Stimulated activated CD4-positive, alpha-beta T cell treated with anti-CD3 and anti-CD28 coated beads, Interleukin-12 subunit alpha, Interleukin-12 subunit beta, amount 100 ng/mL, for 4 hours (primary cell): ENCODE data around the gene PLA2G10.
"Not testable (repeated sequence)": the region's sequence is repeated elsewhere in the genome, so short reads cannot be mapped to it uniquely, and the experiment has no call there.

Experiments used
- DNase-seq: peaks from one replicate; pipeline ENCODE4 v3.0.0-alpha.2; 2020

Gene PLA2G10, protein sequence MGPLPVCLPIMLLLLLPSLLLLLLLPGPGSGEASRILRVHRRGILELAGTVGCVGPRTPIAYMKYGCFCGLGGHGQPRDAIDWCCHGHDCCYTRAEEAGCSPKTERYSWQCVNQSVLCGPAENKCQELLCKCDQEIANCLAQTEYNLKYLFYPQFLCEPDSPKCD

DNA sequence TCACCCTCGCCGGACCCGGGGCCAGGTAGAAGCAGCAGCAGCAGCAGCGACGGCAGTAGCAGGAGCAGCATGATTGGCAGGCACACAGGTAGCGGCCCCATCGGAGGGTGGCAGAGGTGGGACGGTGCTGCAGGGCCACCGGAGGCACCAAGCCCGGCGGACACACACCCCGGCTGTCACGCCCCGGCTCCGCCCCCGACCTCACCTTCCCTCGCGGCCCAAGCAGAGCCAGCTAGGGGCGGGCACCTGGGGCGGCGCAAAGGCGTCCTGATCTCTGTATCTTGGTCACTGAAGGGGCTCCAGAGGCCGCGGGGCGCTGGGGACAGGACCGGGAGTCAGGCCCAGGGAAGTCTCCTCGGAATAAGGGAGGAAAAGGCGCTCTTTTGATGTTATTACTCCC, at the start of gene PLA2G10:
Gene PLA2G10, minus strand, starts transcription at position 180 of the 400 bp plus-strand sequence. Its CDS starts 79 bp downstream, at position 101.
- not testable (repeated sequence) for DNase-seq

DNA sequence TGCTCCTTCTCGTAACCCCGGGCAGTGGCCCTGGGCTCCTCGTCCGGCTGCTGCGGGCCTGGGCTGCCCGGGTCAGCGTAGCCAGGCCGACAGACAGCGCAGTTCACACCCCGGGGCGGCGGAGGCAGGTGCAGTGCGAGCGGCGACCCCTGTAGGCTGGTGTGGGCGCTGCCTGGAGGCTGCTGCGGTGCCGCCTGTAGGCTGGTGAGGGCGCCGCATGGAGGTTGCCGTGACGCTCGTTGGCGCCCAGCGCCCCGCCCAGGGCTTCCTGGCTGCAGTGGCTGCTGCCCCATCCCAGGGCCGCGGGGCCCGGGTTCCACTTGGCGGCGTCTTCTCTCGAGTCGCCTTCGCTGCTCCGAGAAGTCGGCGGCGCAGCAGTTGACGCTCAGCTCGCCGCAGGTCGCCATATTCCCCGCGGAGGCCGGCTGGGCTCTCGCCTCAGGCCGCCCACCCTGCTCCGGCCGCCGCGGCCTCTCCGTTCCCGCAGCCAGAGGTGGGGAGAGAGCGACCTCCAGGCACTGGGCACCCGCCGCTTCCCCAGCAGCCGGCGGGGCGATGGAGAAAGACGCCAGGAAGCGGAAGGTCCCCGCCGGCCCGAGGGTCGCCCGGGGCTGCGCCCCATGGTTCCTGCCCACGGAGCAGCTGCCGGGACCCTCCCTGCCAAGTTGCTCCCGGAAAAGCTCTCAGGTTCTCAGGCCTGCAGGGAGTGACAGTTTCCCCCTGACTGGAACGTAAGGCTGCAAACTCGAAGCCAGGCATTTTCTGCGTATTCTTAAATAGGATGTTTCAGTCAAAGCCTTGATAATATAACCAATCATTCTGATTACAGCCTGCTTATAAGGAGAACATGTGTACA, 48.4 kb upstream of the PLA2G10 start, which contains the start of gene NPIPA2:
Gene NPIPA2, plus strand, starts transcription at position 261 of the 856 bp plus-strand sequence. CDS start 5,533 bp downstream, outside the sequence.
- not testable (repeated sequence) for DNase-seq

DNA sequence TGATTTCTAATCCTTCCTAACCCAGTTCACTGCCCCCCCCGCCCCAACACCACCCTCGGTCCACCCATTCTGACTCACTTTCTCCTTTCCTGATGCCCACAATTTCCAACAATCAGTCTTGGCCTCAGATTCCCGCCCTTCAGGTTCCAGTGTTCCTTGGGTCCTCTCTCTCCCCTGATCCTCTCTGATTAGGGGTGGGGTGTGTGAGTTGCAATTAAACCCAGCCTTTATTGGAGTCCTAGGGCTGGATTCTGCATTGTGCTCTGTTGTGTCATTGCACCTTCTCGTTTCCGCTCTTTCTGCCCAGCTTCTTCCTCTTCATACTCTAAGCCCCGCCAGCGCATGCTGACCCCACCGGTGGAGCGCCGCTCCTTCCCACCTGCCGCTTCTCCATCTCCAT, 47.7 kb upstream of the PLA2G10 start:
- DNase-seq: not testable (repeated sequence)

DNA sequence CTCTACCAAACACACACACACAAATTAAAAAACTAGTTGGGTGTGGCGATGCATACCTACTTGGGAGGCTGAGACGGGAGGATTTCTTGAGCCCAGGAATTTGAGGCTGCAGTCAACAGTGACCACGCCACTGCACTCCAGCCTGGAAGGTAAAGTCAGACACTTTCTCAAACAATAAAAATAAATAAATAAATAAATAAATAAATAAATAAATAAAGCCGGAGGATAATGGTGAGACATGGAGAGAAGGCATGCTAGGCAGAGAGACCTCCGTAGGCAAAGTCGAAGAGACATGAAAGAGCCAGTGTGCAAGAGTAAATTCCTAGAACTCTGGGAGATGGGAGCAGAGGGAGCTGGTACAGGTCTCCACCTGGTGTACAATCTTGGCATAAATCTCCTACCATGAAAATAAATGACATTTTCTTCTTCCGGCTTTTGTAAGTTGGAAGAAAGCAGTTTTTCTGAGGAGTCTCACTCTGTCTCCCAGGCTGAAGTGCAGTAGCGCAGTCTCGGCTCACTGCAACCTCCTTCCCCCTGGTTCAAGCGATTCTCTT, 46.8 kb upstream of the PLA2G10 start:
- DNase-seq: not testable (repeated sequence)

DNA sequence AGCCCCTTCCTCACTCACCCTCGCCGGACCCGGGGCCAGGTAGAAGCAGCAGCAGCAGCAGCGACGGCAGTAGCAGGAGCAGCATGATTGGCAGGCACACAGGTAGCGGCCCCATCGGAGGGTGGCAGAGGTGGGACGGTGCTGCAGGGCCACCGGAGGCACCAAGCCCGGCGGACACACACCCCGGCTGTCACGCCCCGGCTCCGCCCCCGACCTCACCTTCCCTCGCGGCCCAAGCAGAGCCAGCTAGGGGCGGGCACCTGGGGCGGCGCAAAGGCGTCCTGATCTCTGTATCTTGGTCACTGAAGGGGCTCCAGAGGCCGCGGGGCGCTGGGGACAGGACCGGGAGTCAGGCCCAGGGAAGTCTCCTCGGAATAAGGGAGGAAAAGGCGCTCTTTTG, 39.1 kb upstream of the PLA2G10 start:
- not testable (repeated sequence) for DNase-seq

DNA sequence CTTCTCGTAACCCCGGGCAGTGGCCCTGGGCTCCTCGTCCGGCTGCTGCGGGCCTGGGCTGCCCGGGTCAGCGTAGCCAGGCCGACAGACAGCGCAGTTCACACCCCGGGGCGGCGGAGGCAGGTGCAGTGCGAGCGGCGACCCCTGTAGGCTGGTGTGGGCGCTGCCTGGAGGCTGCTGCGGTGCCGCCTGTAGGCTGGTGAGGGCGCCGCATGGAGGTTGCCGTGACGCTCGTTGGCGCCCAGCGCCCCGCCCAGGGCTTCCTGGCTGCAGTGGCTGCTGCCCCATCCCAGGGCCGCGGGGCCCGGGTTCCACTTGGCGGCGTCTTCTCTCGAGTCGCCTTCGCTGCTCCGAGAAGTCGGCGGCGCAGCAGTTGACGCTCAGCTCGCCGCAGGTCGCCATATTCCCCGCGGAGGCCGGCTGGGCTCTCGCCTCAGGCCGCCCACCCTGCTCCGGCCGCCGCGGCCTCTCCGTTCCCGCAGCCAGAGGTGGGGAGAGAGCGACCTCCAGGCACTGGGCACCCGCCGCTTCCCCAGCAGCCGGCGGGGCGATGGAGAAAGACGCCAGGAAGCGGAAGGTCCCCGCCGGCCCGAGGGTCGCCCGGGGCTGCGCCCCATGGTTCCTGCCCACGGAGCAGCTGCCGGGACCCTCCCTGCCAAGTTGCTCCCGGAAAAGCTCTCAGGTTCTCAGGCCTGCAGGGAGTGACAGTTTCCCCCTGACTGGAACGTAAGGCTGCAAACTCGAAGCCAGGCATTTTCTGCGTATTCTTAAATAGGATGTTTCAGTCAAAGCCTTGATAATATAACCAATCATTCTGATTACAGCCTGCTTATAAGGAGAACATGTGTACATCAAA, 9.3 kb upstream of the PLA2G10 start, which contains the start of gene NPIPA3:
Gene NPIPA3, plus strand, starts transcription at position 256 of the 856 bp plus-strand sequence. CDS start 5,533 bp downstream, outside the sequence.
- DNase-seq: not testable (repeated sequence)

DNA sequence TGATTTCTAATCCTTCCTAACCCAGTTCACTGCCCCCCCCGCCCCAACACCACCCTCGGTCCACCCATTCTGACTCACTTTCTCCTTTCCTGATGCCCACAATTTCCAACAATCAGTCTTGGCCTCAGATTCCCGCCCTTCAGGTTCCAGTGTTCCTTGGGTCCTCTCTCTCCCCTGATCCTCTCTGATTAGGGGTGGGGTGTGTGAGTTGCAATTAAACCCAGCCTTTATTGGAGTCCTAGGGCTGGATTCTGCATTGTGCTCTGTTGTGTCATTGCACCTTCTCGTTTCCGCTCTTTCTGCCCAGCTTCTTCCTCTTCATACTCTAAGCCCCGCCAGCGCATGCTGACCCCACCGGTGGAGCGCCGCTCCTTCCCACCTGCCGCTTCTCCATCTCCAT, 8.6 kb upstream of the PLA2G10 start:
- DNase-seq: not testable (repeated sequence)

DNA sequence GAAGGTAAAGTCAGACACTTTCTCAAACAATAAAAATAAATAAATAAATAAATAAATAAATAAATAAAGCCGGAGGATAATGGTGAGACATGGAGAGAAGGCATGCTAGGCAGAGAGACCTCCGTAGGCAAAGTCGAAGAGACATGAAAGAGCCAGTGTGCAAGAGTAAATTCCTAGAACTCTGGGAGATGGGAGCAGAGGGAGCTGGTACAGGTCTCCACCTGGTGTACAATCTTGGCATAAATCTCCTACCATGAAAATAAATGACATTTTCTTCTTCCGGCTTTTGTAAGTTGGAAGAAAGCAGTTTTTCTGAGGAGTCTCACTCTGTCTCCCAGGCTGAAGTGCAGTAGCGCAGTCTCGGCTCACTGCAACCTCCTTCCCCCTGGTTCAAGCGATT, 7.8 kb upstream of the PLA2G10 start:
- DNase-seq: not testable (repeated sequence)

DNA sequence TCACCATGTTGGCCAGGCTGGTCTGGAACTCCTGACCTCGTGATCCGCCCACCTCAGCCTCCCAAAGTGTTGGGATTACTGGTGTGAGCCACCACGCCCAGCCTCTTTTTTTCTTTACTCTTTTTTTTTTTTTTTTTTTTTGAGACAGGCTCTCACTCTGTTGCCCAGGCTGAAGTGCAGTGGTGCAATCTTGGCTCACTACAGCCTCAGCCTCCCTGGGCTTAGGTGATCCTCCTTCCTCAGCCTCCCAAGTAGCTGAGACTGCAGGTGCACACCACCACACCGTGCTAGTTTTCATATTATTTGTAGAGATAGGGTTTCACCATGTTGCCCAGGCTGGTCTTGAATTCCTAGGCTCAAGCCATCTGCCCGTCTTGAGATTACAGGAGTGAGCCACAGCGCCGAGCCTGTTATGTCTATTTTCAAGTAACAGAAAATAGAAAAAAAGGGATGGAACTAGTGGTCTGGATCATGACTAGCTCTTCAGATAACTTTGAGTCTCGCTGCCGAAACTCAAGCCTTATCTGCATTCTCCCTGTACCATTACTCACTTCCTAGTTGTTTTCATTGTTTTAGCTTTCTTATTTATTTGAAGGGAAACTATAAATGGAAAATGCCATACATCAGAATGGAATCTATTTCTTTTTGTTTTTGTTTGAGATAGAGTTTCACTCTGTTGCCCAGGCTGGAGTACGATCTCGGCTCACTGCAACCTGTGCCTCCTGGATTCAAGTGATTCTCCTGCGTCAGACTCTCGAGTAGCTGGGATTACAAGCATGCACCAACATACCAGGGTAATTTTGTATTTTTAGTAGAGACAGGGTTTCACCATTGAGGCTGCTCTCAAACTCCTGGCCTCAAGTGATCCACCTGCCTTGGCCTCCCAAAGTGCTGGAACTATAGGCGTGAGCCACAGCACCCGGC, 8.0 kb downstream of the PLA2G10 start:
- DNase-seq: not testable (repeated sequence)

DNA sequence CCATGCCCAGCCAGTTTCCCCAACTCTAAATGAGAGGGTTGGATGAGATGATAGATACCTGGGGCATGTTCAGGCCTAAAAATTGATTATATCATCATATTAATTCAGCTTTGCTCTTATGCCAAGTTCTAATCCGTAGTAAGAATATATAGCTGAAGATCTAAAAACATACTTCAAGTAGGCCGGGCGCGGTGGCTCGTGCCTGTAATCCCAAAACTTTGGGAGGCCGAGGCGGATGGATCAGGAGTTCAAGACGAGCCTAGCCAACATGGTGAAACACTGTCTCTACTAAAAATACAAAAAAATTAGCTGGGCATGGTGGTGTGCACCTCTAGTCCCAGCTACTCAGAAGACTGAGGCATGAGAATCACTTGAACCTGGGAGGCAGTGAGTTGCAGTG, 12.0 kb downstream of the PLA2G10 start:
- no peak for DNase-seq

DNA sequence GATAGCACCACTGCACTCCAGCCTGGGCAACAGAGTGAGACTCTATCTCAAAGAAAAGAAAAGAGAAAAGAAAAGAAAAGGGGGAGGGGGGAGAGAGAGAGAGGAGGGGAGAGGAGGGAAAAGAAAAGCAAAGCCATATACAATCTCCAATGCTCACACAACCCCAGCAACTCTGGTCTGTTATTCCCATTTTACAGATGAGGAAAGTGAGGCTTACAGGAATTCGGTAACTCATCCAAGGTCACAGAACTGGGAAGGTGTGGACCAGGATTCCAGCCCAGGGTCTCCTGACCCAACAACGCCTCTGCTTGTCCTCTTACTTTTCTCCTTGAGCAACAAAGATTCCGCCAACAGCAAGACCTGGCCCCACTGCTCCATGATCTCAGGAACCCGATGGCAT, 13.0 kb downstream of the PLA2G10 start:
- DNase-seq: no peak

DNA sequence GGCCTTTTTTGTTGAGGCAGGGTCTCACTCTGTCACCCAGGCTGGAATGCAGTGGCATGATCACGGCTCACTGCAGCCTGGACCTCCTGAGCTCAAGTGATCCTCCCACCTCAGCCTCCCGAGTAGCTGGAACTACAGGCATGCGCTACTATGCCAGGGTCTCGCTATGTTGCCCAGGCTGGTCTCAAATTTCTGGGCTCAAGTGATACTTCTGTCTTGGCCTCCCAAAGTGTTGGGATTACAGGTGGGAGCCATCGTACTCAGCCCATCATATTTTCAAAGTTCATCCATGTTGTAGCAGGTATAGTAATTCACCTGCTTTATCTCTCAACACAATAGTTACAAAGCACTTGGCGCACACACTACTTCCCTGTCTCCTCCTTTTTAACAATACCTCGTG, 13.7 kb downstream of the PLA2G10 start:
- DNase-seq: not testable (repeated sequence)

DNA sequence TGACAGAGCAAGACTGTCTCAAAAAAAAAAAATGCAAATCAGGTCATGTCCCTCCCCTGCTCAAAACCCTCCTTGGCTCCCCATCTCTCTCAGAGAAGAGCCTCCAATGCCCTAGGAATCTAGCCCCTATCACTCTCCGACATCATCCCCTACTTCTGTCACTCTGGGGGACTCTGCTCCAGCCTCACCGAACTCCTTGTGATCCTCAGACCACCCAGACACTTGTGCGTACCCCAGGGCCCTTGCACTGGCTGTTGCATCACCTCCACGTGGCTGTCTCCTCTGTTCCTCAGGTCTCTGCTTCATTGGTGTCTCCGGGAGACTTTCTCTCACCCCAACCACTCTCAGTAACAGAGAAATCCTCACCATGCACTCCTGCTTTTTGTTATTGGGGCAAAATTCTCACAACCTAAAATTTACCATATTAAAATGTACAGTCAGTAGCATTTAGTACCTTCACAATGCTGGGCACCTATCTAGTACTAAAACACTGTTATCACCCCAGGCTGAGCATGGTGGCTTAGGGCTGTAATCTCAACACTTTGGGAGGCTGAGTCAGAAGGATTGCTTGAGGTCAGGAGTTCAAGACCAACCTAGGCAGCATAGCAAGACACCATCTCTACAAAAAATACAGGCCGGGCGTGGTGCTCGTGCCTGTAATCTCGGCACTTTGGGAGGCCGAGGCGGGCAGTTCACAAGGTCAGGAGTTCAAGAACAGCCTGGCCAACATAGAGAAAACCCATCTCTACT, 15.2 kb downstream of the PLA2G10 start:
- DNase-seq: no peak

DNA sequence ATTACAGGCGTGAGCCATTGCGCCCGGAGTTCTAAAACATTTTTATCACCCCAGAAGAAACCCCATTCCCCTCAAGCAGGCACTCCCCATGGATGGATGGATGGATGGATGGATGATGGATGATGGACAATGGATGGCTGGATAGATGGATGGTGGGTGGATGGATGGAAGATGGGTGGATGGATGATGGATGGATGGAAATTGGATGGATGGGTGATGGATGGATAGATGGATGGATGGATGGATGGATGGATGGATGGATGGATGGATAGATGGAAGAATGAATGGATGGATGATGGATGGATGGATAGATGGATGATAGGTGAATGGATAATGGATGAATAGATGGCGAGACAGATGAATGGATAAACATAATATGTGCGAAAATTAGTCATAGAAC, 16.5 kb downstream of the PLA2G10 start:
- no peak for DNase-seq

DNA sequence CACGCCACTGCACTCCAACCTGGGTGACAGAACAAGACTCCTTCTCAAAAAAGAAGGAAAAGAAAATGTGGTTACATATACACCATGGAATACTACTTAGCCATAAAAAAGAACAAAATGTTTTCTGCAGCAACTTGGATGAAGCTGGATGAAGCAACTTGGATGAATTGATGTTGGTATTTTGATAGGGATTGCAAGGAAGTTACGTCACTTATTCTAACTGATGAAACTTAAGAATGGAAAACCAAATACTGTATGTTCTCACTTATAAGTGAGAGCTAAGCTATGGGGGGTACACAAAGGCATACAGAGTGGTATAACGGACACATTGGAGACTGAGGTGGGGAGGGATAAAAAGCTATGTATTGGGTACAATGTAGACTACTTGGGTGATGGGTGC, 17.5 kb downstream of the PLA2G10 start:
- no peak for DNase-seq

DNA sequence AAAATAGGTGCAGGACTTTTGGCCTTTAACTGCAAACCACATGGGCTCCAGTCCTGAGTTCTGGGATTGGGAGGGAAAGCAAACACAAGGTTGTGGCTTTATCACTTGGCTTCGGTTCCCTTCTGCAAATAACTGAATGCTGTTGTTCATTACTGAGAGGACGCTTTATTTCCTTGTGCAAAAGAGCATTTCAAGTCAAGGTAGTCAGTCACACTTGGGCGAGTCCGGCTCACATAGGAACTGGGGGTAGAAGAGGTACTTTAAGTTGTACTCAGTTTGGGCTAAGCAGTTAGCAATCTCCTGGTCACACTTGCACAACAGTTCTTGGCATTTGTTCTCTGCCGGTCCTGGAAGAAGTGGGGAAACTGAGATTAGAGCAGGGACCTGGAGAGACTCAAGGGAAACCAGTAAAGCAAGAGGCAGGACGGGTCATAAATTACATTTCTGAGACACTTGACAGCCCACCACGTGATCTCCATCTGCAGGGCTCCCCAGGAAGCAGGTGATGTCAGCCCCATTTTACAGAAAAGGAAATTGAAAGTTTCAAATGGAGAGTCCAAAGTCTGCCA, 21.6 kb downstream of the PLA2G10 start:
- no peak for DNase-seq

DNA sequence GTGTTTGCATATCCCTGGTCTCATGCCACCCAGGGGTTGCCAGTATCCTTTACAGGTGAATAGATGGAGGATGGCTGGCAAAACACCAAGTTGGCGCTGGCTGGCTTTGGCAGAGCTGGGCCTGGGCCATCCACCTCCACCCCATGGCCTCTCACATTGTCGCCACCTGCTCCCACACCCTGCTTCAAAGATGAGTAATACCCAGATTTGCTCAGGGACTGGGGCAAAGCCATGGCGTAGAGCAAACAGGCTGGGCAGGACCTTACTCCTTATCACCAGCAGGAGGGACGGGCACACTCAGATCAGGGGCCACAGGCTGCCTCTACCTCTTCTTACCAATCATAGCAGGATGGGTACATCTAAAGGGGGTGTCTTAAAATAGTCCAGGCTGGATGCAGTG, 24.3 kb downstream of the PLA2G10 start:
- no peak for DNase-seq

DNA sequence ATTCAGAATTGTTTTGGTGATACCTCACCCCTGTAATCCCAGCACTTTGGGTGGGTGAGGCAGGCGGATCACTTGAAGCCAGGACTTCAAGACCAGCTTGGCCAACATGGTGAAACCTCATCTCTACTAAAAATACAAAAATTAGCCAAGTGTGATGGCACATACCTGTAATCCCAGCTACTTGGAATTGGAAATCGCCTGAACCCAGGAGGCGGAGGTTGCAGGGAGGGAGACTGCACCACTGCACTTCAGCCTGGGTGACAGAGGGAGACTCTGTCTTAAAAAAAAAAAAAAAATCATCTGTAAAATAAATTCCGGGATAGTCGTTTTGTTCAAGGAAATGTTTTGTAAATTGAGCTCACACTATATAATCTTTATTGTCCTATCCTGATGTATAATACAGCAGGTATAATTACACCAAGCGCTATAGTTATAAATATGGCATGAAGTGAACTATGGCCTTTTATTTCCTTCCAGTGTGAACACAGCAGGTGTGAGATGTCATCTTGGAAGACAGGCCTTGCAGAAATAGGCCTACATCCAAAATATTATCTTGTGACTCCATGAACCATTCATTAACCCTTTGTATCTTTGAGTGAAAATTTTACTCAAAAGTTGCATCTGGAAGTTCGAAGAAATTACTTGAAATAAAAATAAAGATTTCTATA, 25.4 kb downstream of the PLA2G10 start:
- DNase-seq: no peak

DNA sequence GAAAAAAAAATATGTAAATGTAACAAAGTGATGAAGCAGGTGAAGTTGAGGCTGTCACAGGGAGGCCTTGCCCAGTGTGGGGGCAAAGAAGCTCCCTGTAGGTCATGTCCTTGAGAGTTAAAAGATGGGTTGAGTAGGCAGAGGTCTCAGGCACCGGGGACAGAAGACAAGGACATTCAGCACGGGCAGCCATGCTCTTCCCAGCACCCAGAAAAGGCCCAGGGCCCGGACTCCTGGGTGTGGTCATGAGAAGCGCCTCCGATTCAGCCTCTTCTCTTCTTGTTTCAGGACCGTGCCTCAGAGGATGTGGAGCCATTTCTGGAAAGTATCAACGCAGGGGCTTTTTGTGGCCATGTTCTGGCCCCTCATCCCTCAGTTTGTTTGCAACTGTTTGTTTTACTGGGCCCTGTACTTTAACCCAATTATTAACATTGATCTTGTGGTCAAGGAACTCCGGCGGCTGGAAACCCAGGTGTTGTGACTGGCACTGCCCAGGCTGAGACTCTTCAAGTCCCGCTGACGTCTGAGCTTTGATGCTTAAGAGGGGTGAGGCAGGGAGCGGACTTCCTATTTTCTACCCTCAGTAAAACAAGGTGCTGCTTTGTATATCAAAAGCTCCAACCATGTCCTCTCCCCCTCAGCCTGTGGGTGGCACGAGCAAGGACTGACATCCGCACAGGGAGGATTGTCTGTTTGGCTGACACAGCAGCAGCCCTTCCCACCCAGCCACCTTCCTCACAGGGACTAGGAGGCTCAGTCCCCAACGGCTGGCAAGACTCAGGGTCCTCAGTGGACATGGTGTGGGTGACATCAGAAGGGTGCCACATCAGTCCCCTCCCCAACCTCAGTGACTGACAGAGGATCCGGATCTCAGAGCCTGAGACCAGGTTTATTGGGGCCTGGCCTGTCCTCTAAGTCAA, 26.5 kb downstream of the PLA2G10 start:
- no peak for DNase-seq
